ENCODE data around the gene TMEM164. TPM values are rescaled to one million over a fixed set of nuclear protein-coding genes. Genes with fewer than 3 reads are reported as not detected.

Gene TMEM164
- total and polyA plus RNA-seq, 2 experiments from 2014 or later, result 3.4 to 17.2 TPM

- Histone ChIP-seq H3K4me2 (no peak overlapping the region), H3K4me1 (ENCODE audit: insufficient read depth) (no peaks in the 10 kb centered on the region), H3K9me2 (ENCODE audit: insufficient read depth) (no peaks in the 10 kb centered on the region), H3K79me2 (replicated peaks; ENCODE audit: insufficient read depth) (no peaks in the 10 kb centered on the region), H3F3A (replicated peaks; ENCODE audit: low read depth) (no peaks in the 10 kb centered on the region), H4K20me1 (replicated peaks; ENCODE audit: insufficient read depth) (no peaks in the 10 kb centered on the region), H3K27me3 (ENCODE audit: insufficient read depth) (no peaks in the 10 kb centered on the region), H3K36me3 (ENCODE audit: insufficient read depth) (no peaks in the 10 kb centered on the region), H3K27ac (ENCODE audit: low read depth) (no peak overlapping the region), H2AFZ (no peak overlapping the region), H3K4me3 (no peak overlapping the region)
- TF ChIP-seq CTCF (conservative IDR thresholded peaks at IDR 0.05; ENCODE audit: low read depth in 2 of 2) (no peak), ZNF114 (CRISPR knock-in tag; IDR thresholded peaks at IDR 0.05) (no peak), ZNF331 (CRISPR knock-in tag; IDR thresholded peaks at IDR 0.05; ENCODE audit: low read depth) (no peak), EZH2phosphoT487 (IDR thresholded peaks at IDR 0.05; ENCODE audit: unreplicated experiment) (no peak), ZNF462 (CRISPR knock-in tag; IDR thresholded peaks at IDR 0.05) (no peak), POLR2AphosphoS5 (IDR thresholded peaks at IDR 0.05; ENCODE audit: low read depth) (no peak), NANOG (IDR thresholded peaks at IDR 0.05; ENCODE audit: borderline replicate concordance) (no peak), JUNB (IDR thresholded peaks at IDR 0.05; ENCODE audit: unreplicated experiment) (no peak), ETS1 (IDR thresholded peaks at IDR 0.05) (no peak), CREB1 (CRISPR knock-in tag; IDR thresholded peaks at IDR 0.05; ENCODE audit: low read depth) (no peak), STAT1 (IDR thresholded peaks at IDR 0.05; ENCODE audit: unreplicated experiment) (no peak), REST (IDR thresholded peaks at IDR 0.05; ENCODE audit: unreplicated experiment) (no peak), EZH2 (IDR thresholded peaks at IDR 0.05; ENCODE audit: low read depth, unreplicated experiment) (no peak)
- Mint-ChIP-seq H3K4me3 (no peak overlapping the region), H3K27me3 (ENCODE audit: insufficient read depth, low read depth, poor library complexity) (peaks cover 5% of the 10 kb centered on the region), H3K27ac (no peak overlapping the region), H3K9me3 (no peaks in the 10 kb centered on the region; the same call in 2 of the 3 replicates), H3K4me1 (peaks cover 5% of the 10 kb centered on the region; the same call in 2 of the 3 replicates), H3K36me3 (ENCODE audit: low read depth) (no peaks in the 10 kb centered on the region; the same call in 1 of the 3 replicates)
- ATAC-seq, result no peak
- DNase-seq (ENCODE audit: low spot score), result no peak
Measured at GRCh38 chrX:110172215-110172614, 169.3 kb downstream of the TMEM164 start.
